Heart right ventricle (tissue), 16 donors: Measurements from ENCODE around the gene NSD1. TPM values are rescaled to one million over a fixed set of nuclear protein-coding genes. Genes with fewer than 3 reads are reported as not detected.

Experiments
- ATAC-seq, 8 donors: fragments of 200-7000 bp; cut with Tn5 transposase; one replicate each; pipeline ENCODE4 v1.9.1; 2020; ENCODE audit warnings: mild to moderate bottlenecking in 8 of 8, moderate library complexity in 8 of 8, moderate number of reproducible peaks in 1 of 8
- DNase-seq, 2 donors: peaks; one replicate each; pipeline ENCODE4 v3.0.0-alpha.2; 2020
- H3K27ac ChIP-seq, 10 donors: fragments of 200-600 bp; sonication (generic) in 2 of 10; one replicate each; pipeline versions ENCODE4 v1.5.0 to v1.8.0; 2020 to 2022; ENCODE audit warnings: mild to moderate bottlenecking in 3 of 10
- H3K27me3 ChIP-seq, 7 donors: fragments of 200-600 bp; one replicate each; pipeline ENCODE4 v1.8.0; 2021 to 2022; ENCODE audit warnings: mild to moderate bottlenecking in 2 of 7
- H3K36me3 ChIP-seq, 9 donors: fragments of 200-600 bp; sonication (generic) in 1 of 9; one replicate each; pipeline versions ENCODE4 v1.5.0 to v1.8.0; 2020 to 2022; ENCODE audit warnings: mild to moderate bottlenecking in 2 of 9
- H3K4me1 ChIP-seq, 9 donors: fragments of 200-600 bp; sonication (generic) in 1 of 9; one replicate each; pipeline versions ENCODE4 v1.5.0 to v1.8.0; 2020 to 2022; ENCODE audit warnings: mild to moderate bottlenecking in 4 of 9
- H3K4me3 ChIP-seq, 10 donors: fragments of 200-600 bp; sonication (generic) in 2 of 10; one replicate each; pipeline versions ENCODE4 v1.5.0 to v1.8.0; 2020 to 2022; ENCODE audit warnings: mild to moderate bottlenecking in 7 of 10, moderate library complexity in 2 of 10
- H3K9me3 ChIP-seq, 11 donors: fragments of 200-600 bp in 10 of 11; sonication (generic) in 2 of 11; one replicate each; pipeline versions ENCODE4 v1.5.0 to v1.8.0; 2013 to 2022; ENCODE audit warnings: mild to moderate bottlenecking in 2 of 11, control low read depth in 1 of 11, moderate library complexity in 1 of 11
- WGBS, 2 donors: extraction: QIAGEN DNeasy Blood & Tissue Kit; methylation state at CpG; one replicate each; pipeline ENCODE4 v1.1.7; 2013; ENCODE audit warnings: inconsistent platforms in 1 of 2; 5-methylcytosine and 5-hydroxymethylcytosine counted together
- intact Hi-C, 10 donors: fragments of 100-400 bp; cut with DNase I; formaldehyde crosslinking; loops; one replicate each; pipeline versions ENCODE4 v1.11.1 to v1.14.2; 2022
- polyA plus RNA-seq, 2 donors: library from polyadenylated mRNA; stranded (reverse); fragments of 200-250 nt; gene quantifications; one replicate each; pipeline ENCODE4 v1.2.3, GENCODE V29; 2013
- total RNA-seq, 10 donors: library from RNA; stranded (reverse); fragmentation: NEBNext Ultra II Directional in 3 of 10; extraction: Animal tissue kit (Norgen Biotek cat#: 25700) in 3 of 10; gene quantifications; one replicate each; pipeline versions ENCODE4 v1.2.1 to v1.2.4, GENCODE V29; 2021 to 2023
- TF ChIP-seq, protein P1 (sequence below), 9 donors: fragments of 200-600 bp; sonication (generic) in 2 of 9; IDR thresholded peaks; one replicate each; pipeline versions ENCODE4 v1.5.0 to v1.8.0; 2021 to 2022; ENCODE audit warnings: antibody characterized with exemption in 9 of 9, mild to moderate bottlenecking in 5 of 9, moderate library complexity in 1 of 9
- donor health status: Arrhythmogenic right ventricular cardiomyopathy.
- donor health status: ischemic (EF 13 %, LVEDD 7.1; RV severe dilation, severe dysfunction).
- donor health status: healthy with polysubstance abuse.
- donor health status: DM: no; HTN: yes; CAD: no.
- donor health status: DM: no; HTN: no; CAD: no.
- donor health status: ischemic (EF 25% LVEDD 6.9; RV normal size, moderate dysfunction).
- donor health status: ischemic (EF 25% LVEDD 5.7; RV mildly dilated, moderate dysfunction).
- donor health status: healthy.
- donor health status: DM: yes; HTN: yes; CAD: no.
- donor health status: Ischemic cardiomyopathy.
- donor health status: ischemic (EF 35%, LVEDD 5.7; RV mildly dilated, moderate dysfunction).
- donor health status: nonischemic (EF 11% LVEDD 7.7; RV severe dilation, severe dysfunction).
- donor health status: DM: yes; HTN: yes; CAD: no.
- donor health status: PGD.
- donor health status: ischemic (EF 29% LVEDD 5.4; RV normal size, mild dysfunction).
- donor health status: nonischemic (EF 23%, LVEDD 6.1; RV moderate dilation, normal function).

Gene NSD1
- total and polyA plus RNA-seq, 12 donors, result 5.6 to 62.9 (median 47.1) TPM

DNA sequence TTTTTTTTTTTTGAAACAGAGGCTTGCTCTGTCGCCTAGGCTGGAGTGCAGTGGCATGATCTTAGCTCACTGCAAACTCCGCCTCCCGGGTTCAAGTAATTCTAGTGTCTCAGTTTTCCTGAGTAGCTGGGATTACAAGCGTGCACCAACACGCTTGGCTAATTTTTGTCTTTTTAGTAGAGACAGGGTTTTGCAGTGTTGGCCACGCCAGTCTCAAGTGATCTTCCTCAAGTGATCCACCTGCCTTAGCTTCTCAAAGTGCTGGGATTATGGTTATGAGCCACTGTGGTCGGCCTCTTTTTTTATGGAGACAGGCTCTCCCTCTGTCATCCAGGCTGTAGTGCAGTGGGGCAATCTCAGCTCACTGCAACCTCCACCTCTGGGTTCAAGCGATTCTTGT, 87.0 kb downstream of the NSD1 start:
- intact Hi-C loops, result no loop called here
- Histone ChIP-seq H3K4me1 (peaks cover 0 to 10% (median 0%) of the 10 kb centered on the region in 9 donors), H3K9me3 (no peaks in the 10 kb centered on the region), H3K27me3 (no peaks in the 10 kb centered on the region), H3K4me3 (no peak overlapping the region), H3K36me3 (peaks cover 0 to 47% (median 0%) of the 10 kb centered on the region in 9 donors), H3K27ac (no peak overlapping the region)
- 94 to 96% methylated on average over 8 of the region's 8 CpGs for WGBS, 2 donors
- TF ChIP-seq, protein P1, sequence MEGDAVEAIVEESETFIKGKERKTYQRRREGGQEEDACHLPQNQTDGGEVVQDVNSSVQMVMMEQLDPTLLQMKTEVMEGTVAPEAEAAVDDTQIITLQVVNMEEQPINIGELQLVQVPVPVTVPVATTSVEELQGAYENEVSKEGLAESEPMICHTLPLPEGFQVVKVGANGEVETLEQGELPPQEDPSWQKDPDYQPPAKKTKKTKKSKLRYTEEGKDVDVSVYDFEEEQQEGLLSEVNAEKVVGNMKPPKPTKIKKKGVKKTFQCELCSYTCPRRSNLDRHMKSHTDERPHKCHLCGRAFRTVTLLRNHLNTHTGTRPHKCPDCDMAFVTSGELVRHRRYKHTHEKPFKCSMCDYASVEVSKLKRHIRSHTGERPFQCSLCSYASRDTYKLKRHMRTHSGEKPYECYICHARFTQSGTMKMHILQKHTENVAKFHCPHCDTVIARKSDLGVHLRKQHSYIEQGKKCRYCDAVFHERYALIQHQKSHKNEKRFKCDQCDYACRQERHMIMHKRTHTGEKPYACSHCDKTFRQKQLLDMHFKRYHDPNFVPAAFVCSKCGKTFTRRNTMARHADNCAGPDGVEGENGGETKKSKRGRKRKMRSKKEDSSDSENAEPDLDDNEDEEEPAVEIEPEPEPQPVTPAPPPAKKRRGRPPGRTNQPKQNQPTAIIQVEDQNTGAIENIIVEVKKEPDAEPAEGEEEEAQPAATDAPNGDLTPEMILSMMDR (IDR thresholded peaks at IDR 0.05), result no peak
- no peak for DNase-seq
- no peak for ATAC-seq

GRCh38 chr5:177222269-177222668, 88.7 kb downstream of the NSD1 start:
- DNase-seq (no peak), ATAC-seq (no peak)
- WGBS, 2 donors, result 97 to 98% methylated on average over 4 of the region's 4 CpGs
- intact Hi-C loops, result no loop called here
- peaks cover 0 to 10% (median 0%) of the 10 kb centered on the region in 9 donors for H3K4me1 ChIP-seq
- H3K27ac ChIP-seq, result no peak overlapping the region
- TF ChIP-seq, protein P1 (IDR thresholded peaks at IDR 0.05), result no peak
- peaks cover 0 to 32% (median 0%) of the 10 kb centered on the region in 9 donors for H3K36me3 ChIP-seq
- H3K4me3 ChIP-seq, result no peak overlapping the region
- no peaks in the 10 kb centered on the region for H3K27me3 ChIP-seq
- H3K9me3 ChIP-seq, result no peaks in the 10 kb centered on the region

- H3K4me3 ChIP-seq, result no peak overlapping the region
- H3K36me3 ChIP-seq, result peaks cover 0 to 28% (median 0%) of the 10 kb centered on the region in 9 donors
- no peaks in the 10 kb centered on the region for H3K27me3 ChIP-seq
- DNase-seq (no peak), ATAC-seq (no peak)
- TF ChIP-seq, protein P1 (IDR thresholded peaks at IDR 0.05), result no peak
- intact Hi-C loops, result no loop called here
- WGBS, 2 donors, result 94 to 97% methylated on average over 4 of the region's 4 CpGs
- H3K4me1 ChIP-seq, result peaks cover 0 to 11% (median 0%) of the 10 kb centered on the region in 9 donors
- H3K9me3 ChIP-seq, result no peaks in the 10 kb centered on the region
- no peak overlapping the region for H3K27ac ChIP-seq
Observed at GRCh38 chr5:177225798-177226197, 92.2 kb downstream of the NSD1 start.

DNA sequence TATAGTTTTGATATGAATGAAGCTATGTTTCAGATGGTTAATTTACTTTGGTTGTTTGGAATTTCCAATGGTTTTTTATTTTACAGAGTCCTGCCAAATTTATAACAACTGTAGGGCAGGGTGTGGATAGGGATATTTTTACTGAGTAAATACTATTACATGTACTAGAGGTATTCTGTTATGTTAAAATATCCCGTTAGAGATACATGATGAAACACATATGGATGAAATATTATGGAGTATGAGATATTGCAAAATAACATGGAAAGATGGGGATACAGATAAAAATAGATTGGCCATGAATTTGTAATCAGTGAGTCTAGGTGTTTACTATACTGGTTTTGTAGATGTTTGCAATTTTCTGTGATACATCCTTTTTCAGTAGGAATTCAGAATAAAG, 93.3 kb downstream of the NSD1 start:
- no peak overlapping the region for H3K4me3 ChIP-seq
- H3K9me3 ChIP-seq, result no peaks in the 10 kb centered on the region
- intact Hi-C loops, result no loop called here
- no peaks in the 10 kb centered on the region for H3K27me3 ChIP-seq
- TF ChIP-seq, protein P1 (IDR thresholded peaks at IDR 0.05), result no peak
- no peak for ATAC-seq
- no peak overlapping the region for H3K27ac ChIP-seq
- no peak for DNase-seq
- H3K36me3 ChIP-seq, result peaks cover 0 to 29% (median 0%) of the 10 kb centered on the region in 9 donors
- H3K4me1 ChIP-seq, result peaks cover 0 to 12% (median 2%) of the 10 kb centered on the region in 9 donors
- 84 to 87% methylated on average over 1 of the region's 1 CpG for WGBS, 2 donors
